Measurements from ENCODE around the gene NGFR.

The NGFR gene

DNA sequence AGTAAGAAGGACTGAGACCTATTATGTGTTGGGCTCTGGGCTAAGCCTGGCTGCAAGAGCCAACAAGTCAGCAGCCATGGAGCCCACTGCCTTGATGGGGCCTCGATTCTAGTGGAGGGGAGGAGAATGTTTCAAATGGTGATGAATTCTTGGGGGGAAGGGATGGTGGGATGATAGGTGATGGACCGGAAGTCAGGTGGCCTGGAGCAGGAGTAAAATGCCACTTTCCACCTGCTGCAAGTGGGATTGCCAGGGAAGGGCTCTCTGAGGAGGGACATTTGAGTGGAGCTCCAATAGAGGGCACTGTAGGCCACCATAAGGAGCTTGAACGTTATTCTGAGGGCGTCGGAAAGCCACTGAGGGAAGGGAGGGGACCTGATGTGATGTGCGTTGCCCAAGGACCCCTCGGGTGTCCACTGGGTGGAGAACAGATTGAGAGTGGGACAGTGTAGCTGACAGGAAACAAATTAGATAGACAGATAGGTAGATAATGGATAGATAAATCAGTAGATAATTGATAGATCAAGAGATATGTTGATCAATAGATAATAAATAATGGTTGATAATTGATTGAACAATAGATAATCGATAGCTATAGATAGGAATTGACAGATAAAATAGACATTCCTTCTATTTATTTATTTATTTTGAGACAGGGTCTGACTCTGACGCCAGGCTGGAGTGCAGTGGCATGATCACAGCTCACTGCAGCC lies 62.4 kb downstream of the NGFR start:
- no peak for DNase-seq (ENCODE audit: low read depth in 1 of 2, low spot score in 1 of 2)
